Spleen (tissue), 11 donors: ENCODE measurements around the gene LRRC8D. TPM values are rescaled to one million over a fixed set of nuclear protein-coding genes. Genes with fewer than 3 reads are reported as not detected.
A peak's percentile ranks its signal among the peaks of the same experiment; 100 is the strongest.

Source experiments
- DNase-seq: peaks from one replicate; pipeline ENCODE4 v3.0.0-alpha.2; 2020
- H3K27ac ChIP-seq, 8 donors: fragments of 200-600 bp; sonication (generic) in 7 of 8; 1 replicate in 4 of 8; 2 replicates in 4 of 8; pipeline versions ENCODE4 v1.5.0 to v1.8.0; 2016 to 2021; ENCODE audit warnings: inconsistent platforms in 4 of 8, mild to moderate bottlenecking in 4 of 8, moderate library complexity in 1 of 8
- H3K27me3 ChIP-seq, 7 donors: fragments of 200-600 bp; sonication (generic) in 6 of 7; replicated peaks in 1 of 7; 1 replicate in 4 of 7; 2 replicates in 3 of 7; pipeline versions ENCODE4 v1.5.0 to v1.8.0; 2016 to 2021; ENCODE audit warnings: inconsistent platforms in 3 of 7, mild to moderate bottlenecking in 1 of 7
- H3K36me3 ChIP-seq, 6 donors: fragments of 200-600 bp; sonication (generic) in 5 of 6; 1 replicate in 4 of 6; 2 replicates in 2 of 6; pipeline versions ENCODE4 v1.5.0 to v1.8.0; 2016 to 2021; ENCODE audit warnings: inconsistent platforms in 2 of 6
- H3K4me1 ChIP-seq, 6 donors: fragments of 200-600 bp; sonication (generic) in 5 of 6; 1 replicate in 3 of 6; 2 replicates in 3 of 6; pipeline versions ENCODE4 v1.5.0 to v1.8.0; 2016 to 2021; ENCODE audit warnings: inconsistent platforms in 3 of 6
- H3K4me3 ChIP-seq, 8 donors: fragments of 200-600 bp; sonication (generic) in 7 of 8; 1 replicate in 4 of 8; 2 replicates in 4 of 8; pipeline versions ENCODE4 v1.5.0 to v1.8.0; 2016 to 2021; ENCODE audit warnings: inconsistent platforms in 4 of 8, mild to moderate bottlenecking in 4 of 8, moderate library complexity in 2 of 8
- H3K9me3 ChIP-seq, 8 donors: fragments of 200-600 bp; sonication (generic) in 7 of 8; 1 replicate in 4 of 8; 2 replicates in 4 of 8; pipeline versions ENCODE4 v1.5.0 to v1.8.0; 2016 to 2021; ENCODE audit warnings: inconsistent platforms in 4 of 8
- CTCF ChIP-seq, 11 experiments: fragments of 200-600 bp in 7 of 11; fragments of 450-650 bp in 4 of 11; sonication (generic) in 4 of 11; IDR thresholded peaks in 8 of 11; conservative IDR thresholded peaks in 3 of 11; 1 replicate in 7 of 11; 2 replicates in 4 of 11; pipeline versions ENCODE4 v1.4.0 to v1.8.0; 2016 to 2021; ENCODE audit warnings: antibody characterized with exemption in 11 of 11, inconsistent platforms in 4 of 11, mild to moderate bottlenecking in 1 of 11
- POLR2A ChIP-seq, 3 donors: fragments of 450-650 bp; IDR thresholded peaks; one replicate each; pipeline ENCODE4 v1.5.1; 2017; ENCODE audit warnings: antibody characterized with exemption in 3 of 3, mild to moderate bottlenecking in 1 of 3
- POLR2AphosphoS5 ChIP-seq, 3 donors: sonication (generic); formaldehyde crosslinking; IDR thresholded peaks; one replicate each; pipeline ENCODE4 v1.5.1; 2017; ENCODE audit warnings: antibody characterized with exemption in 3 of 3
- WGBS, 5 donors: extraction: QIAGEN DNeasy Blood & Tissue Kit in 3 of 5; methylation state at CpG; one replicate each; pipeline versions ENCODE4 v1.1.5 to v1.1.7; 2013 to 2018; 5-methylcytosine and 5-hydroxymethylcytosine counted together
- intact Hi-C: fragments of 100-400 bp; cut with DNase I; formaldehyde crosslinking; loops from one replicate; pipeline ENCODE4 v1.15.0; 2023; ENCODE audit warnings: low total_unique reads
- polyA plus RNA-seq, 3 donors: library from polyadenylated mRNA; stranded (reverse); fragments of 200-250 nt; gene quantifications; one replicate each; pipeline ENCODE4 v1.2.1, GENCODE V29; 2013
- total RNA-seq, 7 donors: library from RNA; depleted of rRNA in 3 of 7; stranded (reverse); fragments of >200 nt in 3 of 7; fragmentation: NEBNext Ultra II Directional in 4 of 7; extraction: Animal tissue kit (Norgen Biotek cat#: 25700) in 4 of 7; gene quantifications; one replicate each; pipeline versions ENCODE4 v1.1.0 to v1.2.1, GENCODE V29; 2016 to 2021
- donor health status: healthy with polysubstance abuse.
- donor health status: DM: no; HTN: no; CAD: no; lungs with moderate emphysema.
- donor health status: DM: no; HTN: no; CAD: no.
- donor health status: Bipolar disorder and iron deficiency.
- donor health status: healthy.
- donor health status: DM: no; HTN: no; CAD: no.
- donor health status: DM: yes; HTN: yes; CAD: no.

The LRRC8D gene
- total and polyA plus RNA-seq, 10 donors = 12.8 to 42.0 (median 34.5) TPM

DNA sequence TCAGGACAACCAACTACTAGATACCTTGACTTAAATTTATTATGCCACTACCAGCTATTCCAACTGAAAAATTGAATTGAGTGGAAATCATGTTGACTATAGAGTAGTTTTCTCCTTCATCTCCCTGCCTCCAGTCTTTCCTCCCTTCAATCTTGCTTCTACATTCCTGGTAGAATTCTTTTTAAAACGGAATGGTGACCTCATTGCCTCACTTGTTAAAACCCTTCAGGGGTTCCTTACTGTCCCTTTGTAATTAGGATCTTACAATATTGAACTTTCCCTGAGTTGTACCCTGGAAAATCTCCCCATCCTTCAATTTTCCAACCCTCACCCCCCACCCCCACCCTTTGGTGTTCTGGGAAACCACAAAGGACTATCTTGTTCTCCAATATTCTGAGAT, 91.2 kb downstream of the LRRC8D start:
- H3K9me3 ChIP-seq = no peaks in the 10 kb centered on the region
- H3K36me3 ChIP-seq = peaks cover 0 to 3% (median 0%) of the 10 kb centered on the region in 6 donors
- DNase-seq = no peak
- peaks cover 0 to 68% (median 31%) of the 10 kb centered on the region in 6 donors for H3K4me1 ChIP-seq
- peak overlapping the region in 6 of 8 donors; percentile 19 to 57 (median 42) for H3K27ac ChIP-seq
- WGBS, 5 donors = 74 to 95% (median 82%) methylated on average over 1 of the region's 1 CpG
- H3K4me3 ChIP-seq = no peak overlapping the region
- TF ChIP-seq CTCF (IDR thresholded peaks at IDR 0.05 in 8 of 11, conservative IDR thresholded peaks at IDR 0.05 in 3 of 11) = no peak
- TF ChIP-seq POLR2AphosphoS5 (IDR thresholded peaks at IDR 0.05) = no peak
- TF ChIP-seq POLR2A (IDR thresholded peaks at IDR 0.05) = no peak
- intact Hi-C loops = no loop called here
- no peaks in the 10 kb centered on the region for H3K27me3 ChIP-seq

- intact Hi-C loops = no loop called here
- H3K9me3 ChIP-seq = no peaks in the 10 kb centered on the region
- H3K27ac ChIP-seq = peak overlapping the region in 5 of 8 donors; percentile 19 to 57 (median 40)
- H3K4me1 ChIP-seq = peaks cover 0 to 54% (median 20%) of the 10 kb centered on the region in 6 donors
- 51 to 60% (median 56%) methylated on average over 4 of the region's 4 CpGs for WGBS, 5 donors
- no peak overlapping the region for H3K4me3 ChIP-seq
- H3K27me3 ChIP-seq = no peaks in the 10 kb centered on the region
- DNase-seq = no peak
- no peaks in the 10 kb centered on the region for H3K36me3 ChIP-seq
- TF ChIP-seq CTCF (IDR thresholded peaks at IDR 0.05 in 8 of 11, conservative IDR thresholded peaks at IDR 0.05 in 3 of 11) (no peak), POLR2AphosphoS5 (IDR thresholded peaks at IDR 0.05) (no peak), POLR2A (IDR thresholded peaks at IDR 0.05) (no peak)
Observed at GRCh38 chr1:89913353-89914095, 92.7 kb downstream of the LRRC8D start.

GRCh38 chr1:89917353-89917752, 96.5 kb downstream of the LRRC8D start:
- H3K4me3 ChIP-seq = no peak overlapping the region
- no peaks in the 10 kb centered on the region for H3K27me3 ChIP-seq
- DNase-seq = no peak
- no peak overlapping the region for H3K27ac ChIP-seq
- no peaks in the 10 kb centered on the region for H3K9me3 ChIP-seq
- TF ChIP-seq POLR2A (IDR thresholded peaks at IDR 0.05) (no peak), POLR2AphosphoS5 (IDR thresholded peaks at IDR 0.05) (no peak), CTCF (IDR thresholded peaks at IDR 0.05 in 8 of 11, conservative IDR thresholded peaks at IDR 0.05 in 3 of 11) (no peak)
- H3K36me3 ChIP-seq = no peaks in the 10 kb centered on the region
- intact Hi-C loops = no loop called here
- peaks cover 0 to 26% (median 10%) of the 10 kb centered on the region in 6 donors for H3K4me1 ChIP-seq
- WGBS, 5 donors = 63 to 91% (median 69%) methylated on average over 1 of the region's 1 CpG

DNA sequence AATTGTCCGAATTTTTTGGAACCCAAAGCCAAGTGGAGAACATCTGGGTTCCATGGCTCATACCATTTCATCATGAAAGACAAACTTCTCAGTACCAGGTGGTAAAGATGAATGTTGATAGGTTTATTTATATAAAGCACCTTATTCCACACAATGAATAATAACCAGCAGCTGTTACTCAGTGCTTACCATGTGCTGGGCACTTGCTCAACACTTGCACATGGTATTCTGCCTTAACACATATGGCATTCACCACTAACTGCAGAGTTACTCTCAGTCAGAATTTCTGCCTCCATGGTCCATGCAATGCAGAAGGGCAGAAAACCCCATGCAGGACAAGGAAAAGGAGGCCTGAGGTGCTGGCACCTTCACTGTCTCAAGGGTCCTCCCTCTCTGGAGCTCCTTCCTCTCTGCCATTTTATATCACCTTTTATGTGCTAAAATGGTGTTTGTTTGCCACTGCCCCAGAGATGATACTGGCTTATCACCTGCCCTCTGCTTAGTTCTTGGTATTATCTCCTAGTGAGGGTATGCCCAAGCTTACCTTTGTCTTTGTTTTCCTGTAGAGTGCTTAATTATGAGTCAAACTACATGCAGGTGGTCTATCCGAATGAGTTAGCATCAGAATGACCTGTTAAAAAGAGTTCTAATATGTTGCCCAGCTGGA, 97.4 kb downstream of the LRRC8D start:
- Histone ChIP-seq H3K27me3 (no peaks in the 10 kb centered on the region), H3K27ac (no peak overlapping the region), H3K9me3 (peaks cover 0 to 2% (median 0%) of the 10 kb centered on the region in 8 donors), H3K4me1 (peaks cover 0 to 17% (median 5%) of the 10 kb centered on the region in 6 donors), H3K4me3 (no peak overlapping the region), H3K36me3 (peaks cover 0 to 5% (median 0%) of the 10 kb centered on the region in 6 donors)
- DNase-seq = no peak
- intact Hi-C loops = no loop called here
- 91 to 97% (median 96%) methylated on average over 2 of the region's 2 CpGs for WGBS, 5 donors
- TF ChIP-seq CTCF (IDR thresholded peaks at IDR 0.05 in 8 of 11, conservative IDR thresholded peaks at IDR 0.05 in 3 of 11) (no peak), POLR2A (IDR thresholded peaks at IDR 0.05) (no peak), POLR2AphosphoS5 (IDR thresholded peaks at IDR 0.05) (no peak)
